BJ (cell line): ENCODE results near the gene DNM3. TPM values are rescaled to one million over a fixed set of nuclear protein-coding genes. Genes with fewer than 3 reads are reported as not detected.

Source experiments
- CTCF ChIA-PET: fragments of 350-600 bp; formaldehyde crosslinking; extraction: SDS; loops from one replicate; lab custom pipeline; 2021; ENCODE audit warnings: antibody characterized with exemption, inconsistent platforms; lab: Yijun Ruan, JAX
- POLR2A ChIA-PET: fragments of 300-600 bp; sonication (Branson Sonifier 250); formaldehyde crosslinking; extraction: SDS; loops from one replicate; lab custom pipeline; 2021; ENCODE audit warnings: antibody characterized with exemption; lab: Charles Lee
- DNase-seq: peaks from one replicate; pipeline ENCODE4 v3.0.0-alpha.2; 2011; ENCODE audit warnings: low read depth
- H3K27me3 ChIP-seq: 2 replicates; pipeline ENCODE4 v1.6.0; 2011; ENCODE audit warnings: low read length; ENCODE audit not compliant: control insufficient read depth, insufficient read depth
- H3K36me3 ChIP-seq: 2 replicates; pipeline ENCODE4 v1.5.1; 2011; ENCODE audit warnings: low read length; ENCODE audit not compliant: control insufficient read depth, insufficient read depth
- H3K4me3 ChIP-seq: 2 replicates; pipeline ENCODE4 v1.5.1; 2011; ENCODE audit warnings: low read depth, mild to moderate bottlenecking, control low read depth, low read length
- polyA plus RNA-seq: library from polyadenylated mRNA; depleted of rRNA; stranded (reverse); fragments of >200 nt; gene quantifications from 2 replicates; pipeline ENCODE4 v1.2.3, GENCODE V29; 2011
- TF ChIP-seq, protein P1 (sequence below): IDR thresholded peaks from 2 replicates; pipeline ENCODE4 v1.5.1; 2011; ENCODE audit warnings: low read depth, mild to moderate bottlenecking, control low read depth, inconsistent platforms, low read length, moderate library complexity; ENCODE audit not compliant: insufficient read depth

DNM3 gene
- polyA plus RNA-seq, 1 experiment = 0.26 TPM

DNA sequence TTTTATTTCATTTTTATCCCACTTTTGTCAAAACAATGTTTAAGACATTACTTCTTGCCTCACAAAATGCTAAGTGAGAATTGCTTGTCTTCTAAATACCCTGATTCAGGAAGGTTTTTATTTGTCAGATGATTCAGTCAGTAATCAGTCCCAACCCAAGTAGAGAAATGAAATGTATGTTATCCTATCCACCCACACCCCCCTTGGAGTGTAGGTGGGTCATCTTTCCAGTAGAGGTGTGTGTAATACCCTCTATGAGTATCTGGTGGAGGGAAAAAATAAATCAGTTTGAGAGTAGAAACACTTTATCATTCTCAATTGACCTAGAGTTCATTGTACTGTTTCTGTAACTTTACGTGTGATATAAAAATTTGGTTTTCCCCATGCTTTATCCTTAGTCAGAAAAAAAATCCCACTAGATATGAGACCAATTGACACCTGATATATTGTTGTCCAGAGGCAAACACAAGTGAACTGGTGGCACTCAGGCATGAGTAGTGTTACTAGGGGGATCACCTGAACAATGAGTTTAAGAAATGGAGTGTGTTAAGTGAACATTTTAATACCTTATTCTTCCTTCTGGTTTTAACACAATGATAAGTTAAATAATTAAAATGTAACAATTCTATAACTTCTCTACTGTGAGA lies 425.4 kb downstream of the DNM3 start:
- ChIA-PET POLR2A (no interaction called here), CTCF (interaction anchor here (0.6 to 1.6 kb wide), 3 partner anchors 10 to 724 kb away, joined by 3 to 5 read pairs (median 3); no protein-coding TSS in a partner anchor)
- DNase-seq = no peak
- no peaks in the 10 kb centered on the region for H3K36me3 ChIP-seq
- no peak overlapping the region for H3K4me3 ChIP-seq
- H3K27me3 ChIP-seq = no peaks in the 10 kb centered on the region
- TF ChIP-seq, protein P1, sequence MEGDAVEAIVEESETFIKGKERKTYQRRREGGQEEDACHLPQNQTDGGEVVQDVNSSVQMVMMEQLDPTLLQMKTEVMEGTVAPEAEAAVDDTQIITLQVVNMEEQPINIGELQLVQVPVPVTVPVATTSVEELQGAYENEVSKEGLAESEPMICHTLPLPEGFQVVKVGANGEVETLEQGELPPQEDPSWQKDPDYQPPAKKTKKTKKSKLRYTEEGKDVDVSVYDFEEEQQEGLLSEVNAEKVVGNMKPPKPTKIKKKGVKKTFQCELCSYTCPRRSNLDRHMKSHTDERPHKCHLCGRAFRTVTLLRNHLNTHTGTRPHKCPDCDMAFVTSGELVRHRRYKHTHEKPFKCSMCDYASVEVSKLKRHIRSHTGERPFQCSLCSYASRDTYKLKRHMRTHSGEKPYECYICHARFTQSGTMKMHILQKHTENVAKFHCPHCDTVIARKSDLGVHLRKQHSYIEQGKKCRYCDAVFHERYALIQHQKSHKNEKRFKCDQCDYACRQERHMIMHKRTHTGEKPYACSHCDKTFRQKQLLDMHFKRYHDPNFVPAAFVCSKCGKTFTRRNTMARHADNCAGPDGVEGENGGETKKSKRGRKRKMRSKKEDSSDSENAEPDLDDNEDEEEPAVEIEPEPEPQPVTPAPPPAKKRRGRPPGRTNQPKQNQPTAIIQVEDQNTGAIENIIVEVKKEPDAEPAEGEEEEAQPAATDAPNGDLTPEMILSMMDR = no peak

DNA sequence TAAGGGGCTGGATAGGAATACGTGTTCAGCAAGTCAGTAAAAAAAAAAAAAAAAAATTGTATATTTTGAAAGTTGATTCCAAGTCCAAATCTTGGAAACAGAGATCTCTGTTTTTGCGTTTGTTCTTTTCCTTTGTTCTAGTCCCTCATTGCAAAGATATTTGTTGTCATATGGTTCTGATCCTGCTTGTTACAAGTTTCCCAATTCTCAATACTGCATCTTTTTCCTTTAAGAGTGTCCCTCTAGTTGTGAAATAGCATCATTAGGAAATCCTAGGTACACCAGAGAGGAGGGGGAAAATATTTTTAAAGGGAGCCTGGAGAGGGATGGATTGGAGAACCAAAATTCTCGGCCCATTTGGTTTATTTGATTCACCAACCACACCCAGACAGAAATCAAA lies 426.9 kb downstream of the DNM3 start:
- no peak overlapping the region for H3K4me3 ChIP-seq
- no peaks in the 10 kb centered on the region for H3K27me3 ChIP-seq
- ChIA-PET CTCF (no interaction called here), POLR2A (no interaction called here)
- TF ChIP-seq, protein P1 = no peak
- H3K36me3 ChIP-seq = no peaks in the 10 kb centered on the region
- DNase-seq = no peak

DNA sequence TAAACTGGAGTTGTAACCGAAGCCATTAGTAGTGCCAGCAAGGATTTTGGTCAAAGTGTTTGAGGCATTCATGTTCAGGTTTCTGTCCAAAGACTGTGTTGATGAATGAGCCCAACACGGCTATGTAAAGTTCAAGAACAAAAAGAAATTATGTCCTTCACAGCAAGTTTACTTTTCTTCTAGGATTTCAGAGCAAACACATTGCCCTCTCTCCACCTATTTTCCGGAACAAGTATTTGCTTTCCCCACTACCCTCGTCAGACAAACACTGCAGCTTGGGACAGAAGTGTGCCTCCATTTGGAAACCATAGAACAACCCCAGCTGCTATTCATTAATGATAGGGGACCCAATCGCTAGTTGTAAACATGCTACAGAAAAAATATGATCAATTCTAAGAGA lies 427.8 kb downstream of the DNM3 start:
- Histone ChIP-seq H3K36me3 (no peaks in the 10 kb centered on the region), H3K27me3 (no peaks in the 10 kb centered on the region), H3K4me3 (no peak overlapping the region)
- no peak for DNase-seq
- ChIA-PET CTCF (interaction anchor here (1.7 kb wide), 1 partner anchor 13 kb away, joined by 4 read pairs; no protein-coding TSS in a partner anchor), POLR2A (interaction anchor here (0.6 kb wide), 1 partner anchor 18 kb away, joined by 3 read pairs; no protein-coding TSS in a partner anchor)
- TF ChIP-seq, protein P1 = no peak

DNA sequence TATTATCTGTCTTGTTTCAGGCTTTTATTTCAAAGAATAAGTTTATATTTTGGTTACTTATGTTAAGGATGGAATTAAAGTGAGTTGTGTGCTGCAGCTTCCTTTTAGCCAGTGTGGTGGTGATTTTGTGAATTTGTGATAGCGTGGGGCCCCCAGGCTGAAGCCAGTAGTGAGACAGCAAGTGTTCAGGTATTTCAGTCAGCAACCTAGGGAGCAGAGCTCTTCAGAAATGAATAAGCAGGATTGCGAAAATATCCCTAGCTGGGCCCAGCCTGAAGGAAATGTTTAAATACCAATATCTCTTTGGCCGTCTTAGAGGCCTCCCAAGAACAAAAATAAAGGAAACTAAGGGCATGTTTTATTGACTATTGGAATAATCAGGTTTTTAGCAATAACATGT lies 428.3 kb downstream of the DNM3 start:
- CTCF ChIA-PET = interaction anchor here (0.8 to 1.7 kb wide), 3 partner anchors 12 to 130 kb away, joined by 3 to 4 read pairs (median 3); no protein-coding TSS in a partner anchor
- DNase-seq = no peak
- no peaks in the 10 kb centered on the region for H3K36me3 ChIP-seq
- no peaks in the 10 kb centered on the region for H3K27me3 ChIP-seq
- TF ChIP-seq, protein P1 = no peak
- H3K4me3 ChIP-seq = no peak overlapping the region
- POLR2A ChIA-PET = interaction anchor here (0.6 kb wide), 1 partner anchor 17 kb away, joined by 3 read pairs; no protein-coding TSS in a partner anchor

DNA sequence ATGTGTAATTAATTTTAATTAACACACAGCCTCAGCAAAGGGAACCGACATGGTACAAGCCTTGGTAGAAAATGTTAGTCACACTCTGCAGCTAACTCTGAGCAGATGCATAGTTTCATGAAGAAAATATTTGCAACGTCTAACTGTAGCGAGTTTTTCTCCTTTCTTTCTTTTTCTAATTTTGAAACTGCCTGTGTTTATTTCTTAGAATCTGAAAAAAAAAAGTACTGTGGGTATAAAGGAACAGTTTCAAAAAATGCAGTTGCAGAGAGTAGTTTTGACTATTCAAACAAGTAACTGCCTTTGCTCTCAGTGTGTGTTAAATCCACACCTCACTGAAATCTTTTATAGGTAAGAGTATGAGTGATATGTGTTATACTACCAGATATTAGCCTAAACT lies 429.3 kb downstream of the DNM3 start:
- H3K27me3 ChIP-seq = no peaks in the 10 kb centered on the region
- TF ChIP-seq, protein P1 = no peak
- CTCF ChIA-PET = interaction anchor here (0.6 to 1.7 kb wide), 3 partner anchors 11 to 1048 kb away, joined by 3 to 5 read pairs (median 4); no protein-coding TSS in a partner anchor
- POLR2A ChIA-PET = no interaction called here
- no peak for DNase-seq
- H3K36me3 ChIP-seq = no peaks in the 10 kb centered on the region
- H3K4me3 ChIP-seq = no peak overlapping the region
